GM20000 (cell line): ENCODE measurements around the gene ABCG8.

Source experiments
- DNase-seq: peaks from one replicate; pipeline ENCODE4 v3.0.0; 2012; ENCODE audit warnings: low spot score
- TF ChIP-seq, protein P1 (sequence below): IDR thresholded peaks from 2 replicates; pipeline ENCODE4 v1.5.1; 2012; ENCODE audit warnings: mild to moderate bottlenecking, control low read depth; ENCODE audit errors: extremely low read depth, missing control alignments

The ABCG8 gene

DNA sequence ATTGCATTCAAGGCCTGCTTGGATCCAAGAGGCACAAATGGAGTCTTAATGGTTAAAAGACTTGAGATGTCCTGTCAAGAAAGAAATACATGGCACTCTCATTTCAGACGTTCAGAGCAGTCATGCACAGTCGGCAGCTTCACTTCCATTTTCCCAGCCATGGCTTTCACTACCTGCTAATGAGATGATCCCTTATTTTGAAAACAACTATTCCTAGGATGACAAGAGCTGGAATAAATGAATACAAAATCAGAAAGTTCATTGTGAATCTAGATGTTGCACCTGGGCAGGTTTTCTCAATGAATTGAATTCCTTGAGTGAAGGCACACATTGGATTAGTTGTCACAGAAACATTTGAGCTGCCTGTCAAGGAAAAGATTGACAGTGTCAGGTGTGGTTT, 25.8 kb upstream of the ABCG8 start:
- no peak for DNase-seq
- TF ChIP-seq, protein P1, sequence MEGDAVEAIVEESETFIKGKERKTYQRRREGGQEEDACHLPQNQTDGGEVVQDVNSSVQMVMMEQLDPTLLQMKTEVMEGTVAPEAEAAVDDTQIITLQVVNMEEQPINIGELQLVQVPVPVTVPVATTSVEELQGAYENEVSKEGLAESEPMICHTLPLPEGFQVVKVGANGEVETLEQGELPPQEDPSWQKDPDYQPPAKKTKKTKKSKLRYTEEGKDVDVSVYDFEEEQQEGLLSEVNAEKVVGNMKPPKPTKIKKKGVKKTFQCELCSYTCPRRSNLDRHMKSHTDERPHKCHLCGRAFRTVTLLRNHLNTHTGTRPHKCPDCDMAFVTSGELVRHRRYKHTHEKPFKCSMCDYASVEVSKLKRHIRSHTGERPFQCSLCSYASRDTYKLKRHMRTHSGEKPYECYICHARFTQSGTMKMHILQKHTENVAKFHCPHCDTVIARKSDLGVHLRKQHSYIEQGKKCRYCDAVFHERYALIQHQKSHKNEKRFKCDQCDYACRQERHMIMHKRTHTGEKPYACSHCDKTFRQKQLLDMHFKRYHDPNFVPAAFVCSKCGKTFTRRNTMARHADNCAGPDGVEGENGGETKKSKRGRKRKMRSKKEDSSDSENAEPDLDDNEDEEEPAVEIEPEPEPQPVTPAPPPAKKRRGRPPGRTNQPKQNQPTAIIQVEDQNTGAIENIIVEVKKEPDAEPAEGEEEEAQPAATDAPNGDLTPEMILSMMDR: no peak

DNA sequence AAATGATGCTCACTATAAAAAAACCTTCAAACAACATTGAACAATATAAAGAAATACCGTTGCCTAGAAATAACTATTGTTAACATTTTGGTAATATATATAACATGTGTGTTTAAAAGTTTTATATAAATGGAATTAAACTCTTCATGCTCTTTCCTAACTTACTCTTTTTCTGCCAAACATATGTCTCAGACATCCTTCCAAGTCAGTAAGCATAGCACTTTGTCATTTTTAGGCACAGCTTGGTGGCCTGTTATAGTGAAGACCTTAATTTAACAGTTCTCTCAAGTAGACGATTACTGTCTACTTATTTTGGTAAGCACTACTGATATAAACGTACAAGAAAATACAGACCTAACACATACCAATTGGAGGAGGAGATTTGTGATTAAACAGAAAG, 24.1 kb upstream of the ABCG8 start:
- TF ChIP-seq, protein P1: no peak
- DNase-seq: no peak

DNA sequence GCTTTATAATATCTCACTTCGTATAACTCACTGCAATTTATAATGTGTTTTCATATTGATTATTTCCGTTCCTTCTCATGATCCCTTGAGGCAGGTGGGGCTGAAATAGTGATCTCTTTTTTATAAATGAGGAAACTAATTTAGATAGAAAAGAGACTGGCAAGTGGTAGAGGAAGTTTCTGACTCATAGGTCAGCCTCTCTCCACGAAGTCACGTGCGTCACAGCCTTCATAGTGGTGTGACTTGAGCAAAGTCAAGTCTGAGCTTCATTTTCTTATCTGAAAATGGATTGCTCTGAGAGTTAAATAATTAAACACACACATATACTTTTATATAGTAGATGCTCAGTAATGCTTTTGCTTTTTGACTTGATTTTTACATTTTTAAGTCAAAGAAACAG, 20.0 kb upstream of the ABCG8 start:
- no peak for DNase-seq
- TF ChIP-seq, protein P1: no peak

DNA sequence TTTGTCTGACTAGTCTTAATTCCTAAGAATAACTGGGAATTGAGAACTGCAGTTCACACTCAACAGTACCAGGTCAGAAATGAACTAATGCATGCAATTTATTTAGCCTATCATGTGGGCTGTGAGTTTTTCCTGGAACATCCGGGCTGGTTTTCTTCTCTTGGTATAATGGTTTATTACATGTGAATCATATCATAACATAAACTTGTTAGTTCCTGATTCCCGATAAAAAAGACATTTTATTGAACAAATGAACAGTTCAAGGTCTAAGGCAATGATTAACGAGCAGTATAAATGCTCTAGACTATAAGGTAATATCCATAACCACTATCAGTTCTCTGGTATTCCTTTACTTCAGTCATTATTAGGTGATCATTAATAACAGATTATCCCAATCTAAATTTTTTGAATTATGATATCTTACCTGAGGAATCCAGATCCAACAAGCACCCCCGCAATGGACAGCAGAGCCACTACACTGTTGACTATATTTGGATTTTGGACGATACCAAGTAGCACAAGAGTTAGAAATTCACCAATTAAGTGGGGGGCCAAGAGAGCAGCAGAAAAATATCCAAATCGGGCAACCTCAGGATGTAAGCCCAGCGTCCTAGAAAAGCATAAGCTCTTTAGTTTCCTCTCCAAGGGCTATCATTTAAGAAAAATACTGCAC, 19.1 kb upstream of the ABCG8 start:
- TF ChIP-seq, protein P1: no peak
- DNase-seq: no peak

DNA sequence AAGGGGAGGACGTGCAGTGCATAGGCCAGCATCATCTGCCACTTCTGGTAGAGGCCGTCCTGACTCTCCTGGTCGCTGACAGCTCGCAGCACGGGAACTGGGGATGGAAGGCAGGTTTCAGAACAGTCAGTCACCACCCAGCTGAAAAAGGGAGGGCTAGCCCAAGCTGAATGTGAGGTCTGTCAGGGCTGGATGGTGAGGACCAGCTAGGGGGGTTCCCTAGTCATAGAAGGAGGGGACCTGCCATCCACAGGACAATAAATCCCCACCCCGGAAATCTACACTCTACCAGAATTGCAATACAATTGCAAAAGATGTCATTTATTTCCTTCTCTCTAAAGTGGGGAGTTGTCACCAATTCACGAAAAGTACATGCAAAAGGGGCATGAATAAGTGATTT, 15.9 kb upstream of the ABCG8 start:
- TF ChIP-seq, protein P1: no peak
- no peak for DNase-seq

DNA sequence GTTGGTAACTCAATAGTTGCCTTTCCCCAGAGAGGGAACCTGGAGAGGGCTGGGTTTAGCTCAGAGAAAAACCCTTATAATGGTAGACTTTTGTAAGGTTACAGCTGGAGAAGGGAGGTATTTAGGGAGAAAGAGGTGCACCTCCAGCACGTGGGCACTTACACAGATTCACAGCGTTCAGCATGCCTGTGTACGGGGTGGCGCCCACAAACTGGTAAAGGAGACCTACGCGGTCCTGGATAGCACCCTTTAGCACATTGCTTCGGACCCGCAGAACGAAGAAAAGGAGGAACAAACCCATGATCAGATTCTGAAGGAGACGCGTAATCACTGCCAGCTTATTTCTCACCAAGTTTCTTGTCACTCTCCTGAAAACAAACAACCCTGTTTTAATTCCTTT, 15.0 kb upstream of the ABCG8 start:
- DNase-seq: no peak
- TF ChIP-seq, protein P1: no peak

DNA sequence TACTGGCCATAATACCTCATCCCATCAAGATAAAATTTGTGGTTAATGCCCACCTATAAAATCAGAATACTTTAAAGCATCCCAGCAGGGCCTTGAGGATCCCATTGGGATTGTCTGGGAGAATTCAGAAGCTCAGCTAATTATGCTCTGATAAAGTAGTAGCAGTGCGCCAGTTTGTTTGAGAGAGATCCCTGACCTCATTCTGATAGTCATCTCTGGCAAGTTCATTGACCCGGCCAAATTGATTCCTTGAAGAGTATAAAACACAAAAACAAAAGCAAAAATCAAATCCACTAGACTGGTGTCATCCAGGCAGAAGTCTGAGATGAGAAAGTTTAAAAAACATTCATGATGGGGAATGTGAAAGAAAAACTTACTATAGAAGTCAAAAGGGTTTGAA, 14.3 kb upstream of the ABCG8 start:
- TF ChIP-seq, protein P1: no peak
- DNase-seq: no peak
